Hepatocyte (in vitro differentiated cells): ENCODE data around the gene RAB21.

Source experiments
- CTCF ChIP-seq: fragments of 200-600 bp; sonication (generic); IDR thresholded peaks from 2 replicates; pipeline ENCODE4 v1.5.1; 2016; ENCODE audit warnings: antibody characterized with exemption, mild to moderate bottlenecking; ENCODE audit not compliant: poor library complexity
- EZH2 ChIP-seq: fragments of 200-600 bp; sonication (generic); IDR thresholded peaks from 2 replicates; pipeline ENCODE4 v1.6.1; 2016; ENCODE audit warnings: antibody characterized with exemption, mild to moderate bottlenecking, borderline replicate concordance
- EZH2phosphoT487 ChIP-seq: fragments of 200-600 bp; sonication (generic); IDR thresholded peaks from one replicate; pipeline ENCODE4 v1.6.1; 2018; ENCODE audit warnings: antibody characterized with exemption, mild to moderate bottlenecking, low read depth, moderate library complexity; ENCODE audit not compliant: unreplicated experiment, severe bottlenecking

- TF ChIP-seq CTCF (no peak), EZH2phosphoT487 (no peak), EZH2 (no peak)
Observed at GRCh38 chr12:71787580-71787979, 32.9 kb downstream of the RAB21 start.
